ENCODE measurements around the gene TMEM121B. TPM values are rescaled to one million over a fixed set of nuclear protein-coding genes. Genes with fewer than 3 reads are reported as not detected.

Gene TMEM121B
- polyA plus RNA-seq, 3 donors: 1.4 to 3.2 (median 1.9) TPM

GRCh38 chr22:17096071-17096470, 25.1 kb downstream of the TMEM121B start:
- Histone ChIP-seq H3K79me2 (ENCODE audit: insufficient read depth, low read length) (peaks cover 97% of the 10 kb centered on the region), H2AFZ (ENCODE audit: insufficient read depth, low read depth, low read length, poor library complexity, severe bottlenecking) (no peak overlapping the region), H4K20me1 (ENCODE audit: insufficient read depth, low read length) (peaks cover 95% of the 10 kb centered on the region), H3K36me3 (replicated peaks in 1 of 2; ENCODE audit: control insufficient read depth in 1 of 2, insufficient read depth in 2 of 2, low read length in 2 of 2) (peaks cover 47 to 55% of the 10 kb centered on the region in 2 donors), H3K9me3 (replicated peaks in 1 of 2; ENCODE audit: control insufficient read depth in 1 of 2, insufficient read depth in 1 of 2, low read length in 2 of 2) (no peaks in the 10 kb centered on the region), H3K4me2 (replicated peaks; ENCODE audit: extremely low read depth, low read length, poor library complexity, severe bottlenecking) (peak overlapping the region; percentile 42), H3K4me3 (replicated peaks in 1 of 3; ENCODE audit: low read depth in 2 of 3, low read length in 3 of 3) (peak overlapping the region in 1 of 3 experiments; percentile 57), H3K27me3 (ENCODE audit: control insufficient read depth in 2 of 2, insufficient read depth in 2 of 2, low read length in 2 of 2) (no peaks in the 10 kb centered on the region), H3K4me1 (ENCODE audit: control insufficient read depth in 1 of 2, insufficient read depth in 2 of 2, low read length in 2 of 2) (peaks cover 98 to 100% of the 10 kb centered on the region in 2 donors), H3K27ac (ENCODE audit: low read depth in 1 of 2, low read length in 2 of 2) (peak overlapping the region; percentile 80 to 87), H3K9ac (ENCODE audit: insufficient read depth, low read length, poor library complexity, severe bottlenecking) (peak overlapping the region; percentile 6)
- no CpG with 5 or more reads among the region's 7 CpGs for WGBS (ENCODE audit: insufficient coverage)
- Mint-ChIP-seq H3K4me3 (peak overlapping the region in 1 of 2 donors; percentile 86), H3K27ac (peak overlapping the region; percentile 78 to 97 (median 95)), H3K27me3 (ENCODE audit: low read depth in 3 of 3) (peaks cover 0 to 2% (median 0%) of the 10 kb centered on the region in 3 donors), H3K4me1 (peaks cover 98% of the 10 kb centered on the region), H3K9me3 (peaks cover 0 to 2% (median 0%) of the 10 kb centered on the region in 7 donors), H3K36me3 (peaks cover 56 to 82% of the 10 kb centered on the region in 2 donors)
- intact Hi-C loops (cut with micrococcal nuclease): no loop called here
- DNase-seq: no peak
- TF ChIP-seq, protein P1, sequence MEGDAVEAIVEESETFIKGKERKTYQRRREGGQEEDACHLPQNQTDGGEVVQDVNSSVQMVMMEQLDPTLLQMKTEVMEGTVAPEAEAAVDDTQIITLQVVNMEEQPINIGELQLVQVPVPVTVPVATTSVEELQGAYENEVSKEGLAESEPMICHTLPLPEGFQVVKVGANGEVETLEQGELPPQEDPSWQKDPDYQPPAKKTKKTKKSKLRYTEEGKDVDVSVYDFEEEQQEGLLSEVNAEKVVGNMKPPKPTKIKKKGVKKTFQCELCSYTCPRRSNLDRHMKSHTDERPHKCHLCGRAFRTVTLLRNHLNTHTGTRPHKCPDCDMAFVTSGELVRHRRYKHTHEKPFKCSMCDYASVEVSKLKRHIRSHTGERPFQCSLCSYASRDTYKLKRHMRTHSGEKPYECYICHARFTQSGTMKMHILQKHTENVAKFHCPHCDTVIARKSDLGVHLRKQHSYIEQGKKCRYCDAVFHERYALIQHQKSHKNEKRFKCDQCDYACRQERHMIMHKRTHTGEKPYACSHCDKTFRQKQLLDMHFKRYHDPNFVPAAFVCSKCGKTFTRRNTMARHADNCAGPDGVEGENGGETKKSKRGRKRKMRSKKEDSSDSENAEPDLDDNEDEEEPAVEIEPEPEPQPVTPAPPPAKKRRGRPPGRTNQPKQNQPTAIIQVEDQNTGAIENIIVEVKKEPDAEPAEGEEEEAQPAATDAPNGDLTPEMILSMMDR (IDR thresholded peaks at IDR 0.05): no peak

GRCh38 chr22:17095538-17095937, 25.6 kb downstream of the TMEM121B start:
- Histone ChIP-seq H3K4me1 (ENCODE audit: control insufficient read depth in 1 of 2, insufficient read depth in 2 of 2, low read length in 2 of 2) (peaks cover 98 to 100% of the 10 kb centered on the region in 2 donors), H3K9ac (ENCODE audit: insufficient read depth, low read length, poor library complexity, severe bottlenecking) (peak overlapping the region; percentile 6), H3K36me3 (replicated peaks in 1 of 2; ENCODE audit: control insufficient read depth in 1 of 2, insufficient read depth in 2 of 2, low read length in 2 of 2) (peaks cover 46 to 55% of the 10 kb centered on the region in 2 donors), H2AFZ (ENCODE audit: insufficient read depth, low read depth, low read length, poor library complexity, severe bottlenecking) (no peak overlapping the region), H3K27me3 (ENCODE audit: control insufficient read depth in 2 of 2, insufficient read depth in 2 of 2, low read length in 2 of 2) (no peaks in the 10 kb centered on the region), H4K20me1 (ENCODE audit: insufficient read depth, low read length) (peaks cover 95% of the 10 kb centered on the region), H3K4me3 (replicated peaks in 1 of 3; ENCODE audit: low read depth in 2 of 3, low read length in 3 of 3) (peak overlapping the region in 1 of 3 experiments; percentile 57), H3K79me2 (ENCODE audit: insufficient read depth, low read length) (peaks cover 97% of the 10 kb centered on the region), H3K4me2 (replicated peaks; ENCODE audit: extremely low read depth, low read length, poor library complexity, severe bottlenecking) (peak overlapping the region; percentile 42), H3K27ac (ENCODE audit: low read depth in 1 of 2, low read length in 2 of 2) (peak overlapping the region; percentile 80 to 87), H3K9me3 (replicated peaks in 1 of 2; ENCODE audit: control insufficient read depth in 1 of 2, insufficient read depth in 1 of 2, low read length in 2 of 2) (no peaks in the 10 kb centered on the region)
- TF ChIP-seq, protein P1 (IDR thresholded peaks at IDR 0.05): peak; percentile 39
- Mint-ChIP-seq H3K27me3 (ENCODE audit: low read depth in 3 of 3) (peaks cover 0 to 2% (median 0%) of the 10 kb centered on the region in 3 donors), H3K36me3 (peaks cover 54 to 81% of the 10 kb centered on the region in 2 donors), H3K9me3 (peaks cover 0 to 2% (median 0%) of the 10 kb centered on the region in 7 donors), H3K4me1 (peaks cover 98% of the 10 kb centered on the region), H3K4me3 (peak overlapping the region in 1 of 2 donors; percentile 60), H3K27ac (peak overlapping the region; percentile 78 to 97 (median 95))
- intact Hi-C loops (cut with micrococcal nuclease): no loop called here
- WGBS (ENCODE audit: insufficient coverage): 89% methylated on average over 3 of the region's 6 CpGs
- no peak for DNase-seq

All from CD14-positive monocyte (primary cell).